Measurements from ENCODE around the gene FLRT1.

DNA sequence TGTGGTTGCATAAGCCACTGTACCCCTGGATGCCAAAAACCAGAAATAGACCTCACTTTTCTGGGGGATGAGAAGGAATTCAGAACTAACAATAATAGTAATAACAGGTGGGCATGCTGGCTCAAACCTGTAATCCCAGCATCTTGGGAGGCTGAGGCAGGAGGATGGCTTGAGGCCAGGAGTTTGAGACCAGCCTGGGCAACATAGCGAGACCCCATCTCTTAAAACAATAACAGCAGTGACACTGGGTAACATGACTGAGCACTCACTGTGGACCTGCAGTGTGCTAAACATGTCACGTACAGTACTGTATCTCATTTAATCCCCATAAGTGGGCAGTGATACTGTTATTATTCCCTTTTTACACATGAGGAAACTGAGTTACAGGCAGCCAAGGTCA, 10.0 kb downstream of the FLRT1 start:
- TF ChIP-seq ZSCAN30 (CRISPR knock-in tag; IDR thresholded peaks at IDR 0.05) (no peak), TCF12 (IDR thresholded peaks at IDR 0.05) (no peak), TCF12 (CRISPR knock-in tag; IDR thresholded peaks at IDR 0.05) (no peak), ZFP36 (IDR thresholded peaks at IDR 0.05; ENCODE audit: borderline replicate concordance, low read depth, low read length, partially characterized antibody) (no peak), SMARCC2 (IDR thresholded peaks at IDR 0.05) (no peak), NCOA1 (CRISPR knock-in tag; IDR thresholded peaks at IDR 0.05) (no peak), KDM5A (IDR thresholded peaks at IDR 0.05; ENCODE audit: borderline replicate concordance, low read length) (no peak)
- TF ChIP-seq, protein P1, sequence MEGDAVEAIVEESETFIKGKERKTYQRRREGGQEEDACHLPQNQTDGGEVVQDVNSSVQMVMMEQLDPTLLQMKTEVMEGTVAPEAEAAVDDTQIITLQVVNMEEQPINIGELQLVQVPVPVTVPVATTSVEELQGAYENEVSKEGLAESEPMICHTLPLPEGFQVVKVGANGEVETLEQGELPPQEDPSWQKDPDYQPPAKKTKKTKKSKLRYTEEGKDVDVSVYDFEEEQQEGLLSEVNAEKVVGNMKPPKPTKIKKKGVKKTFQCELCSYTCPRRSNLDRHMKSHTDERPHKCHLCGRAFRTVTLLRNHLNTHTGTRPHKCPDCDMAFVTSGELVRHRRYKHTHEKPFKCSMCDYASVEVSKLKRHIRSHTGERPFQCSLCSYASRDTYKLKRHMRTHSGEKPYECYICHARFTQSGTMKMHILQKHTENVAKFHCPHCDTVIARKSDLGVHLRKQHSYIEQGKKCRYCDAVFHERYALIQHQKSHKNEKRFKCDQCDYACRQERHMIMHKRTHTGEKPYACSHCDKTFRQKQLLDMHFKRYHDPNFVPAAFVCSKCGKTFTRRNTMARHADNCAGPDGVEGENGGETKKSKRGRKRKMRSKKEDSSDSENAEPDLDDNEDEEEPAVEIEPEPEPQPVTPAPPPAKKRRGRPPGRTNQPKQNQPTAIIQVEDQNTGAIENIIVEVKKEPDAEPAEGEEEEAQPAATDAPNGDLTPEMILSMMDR (CRISPR knock-in tag; IDR thresholded peaks at IDR 0.05): no peak
